ENCODE data around the gene SPATA31D4. TPM values are rescaled to one million over a fixed set of nuclear protein-coding genes. Genes with fewer than 3 reads are reported as not detected.
"Not testable (repeated sequence)": the region's sequence is repeated elsewhere in the genome, so short reads cannot be mapped to it uniquely, and the experiment has no call there.

Gene SPATA31D4
- total and polyA plus RNA-seq, 8 donors, result not detected

- Histone ChIP-seq H3K4me3 (no peak overlapping the region), H3K27ac (no peak overlapping the region), H3K4me1 (no peaks in the 10 kb centered on the region), H3K36me3 (no peaks in the 10 kb centered on the region), H3K9me3 (no peaks in the 10 kb centered on the region), H3K27me3 (no peaks in the 10 kb centered on the region)
- no peak for TF ChIP-seq EP300 (IDR thresholded peaks at IDR 0.05)
- TF ChIP-seq CTCF (IDR thresholded peaks at IDR 0.05), result no peak
- TF ChIP-seq POLR2AphosphoS5 (IDR thresholded peaks at IDR 0.05), result no peak
- no peak for TF ChIP-seq POLR2A (IDR thresholded peaks at IDR 0.05)
- intact Hi-C loops (cut with DNase I; ENCODE audit: low total_unique reads), result no loop called here
- DNase-seq, result no peak
- WGBS, 5 donors, result 60 to 77% (median 71%) methylated on average over 3 of the region's 3 CpGs
Observed at GRCh38 chr9:81906671-81907070, 21.6 kb upstream of the SPATA31D4 start.

- no peak for DNase-seq
- WGBS, 5 donors, result 83 to 91% (median 88%) methylated on average over 6 of the region's 6 CpGs
- H3K27me3 ChIP-seq, result no peaks in the 10 kb centered on the region
- no peak overlapping the region for H3K27ac ChIP-seq
- no peaks in the 10 kb centered on the region for H3K36me3 ChIP-seq
- H3K4me3 ChIP-seq, result no peak overlapping the region
- intact Hi-C loops (cut with DNase I; ENCODE audit: low total_unique reads), result no loop called here
- H3K4me1 ChIP-seq, result no peaks in the 10 kb centered on the region
- H3K9me3 ChIP-seq, result no peaks in the 10 kb centered on the region
- TF ChIP-seq POLR2AphosphoS5 (IDR thresholded peaks at IDR 0.05) (no peak), CTCF (IDR thresholded peaks at IDR 0.05) (no peak), POLR2A (IDR thresholded peaks at IDR 0.05) (no peak), EP300 (IDR thresholded peaks at IDR 0.05) (no peak)
Observed at GRCh38 chr9:81912135-81912534, 16.1 kb upstream of the SPATA31D4 start.

- no peak for DNase-seq
- Histone ChIP-seq H3K27me3 (no peaks in the 10 kb centered on the region), H3K4me3 (no peak overlapping the region), H3K27ac (no peak overlapping the region), H3K9me3 (no peaks in the 10 kb centered on the region), H3K36me3 (no peaks in the 10 kb centered on the region), H3K4me1 (no peaks in the 10 kb centered on the region)
- intact Hi-C loops (cut with DNase I; ENCODE audit: low total_unique reads), result no loop called here
- TF ChIP-seq EP300 (IDR thresholded peaks at IDR 0.05), result no peak
- 78 to 84% (median 82%) methylated on average over 5 of the region's 5 CpGs for WGBS, 5 donors
Observed at GRCh38 chr9:81915801-81916505, 12.3 kb upstream of the SPATA31D4 start.

GRCh38 chr9:81918507-81918906 lies 9.7 kb upstream of the SPATA31D4 start:
- H3K4me3 ChIP-seq; H3K4me1 ChIP-seq; H3K9me3 ChIP-seq; H3K27ac ChIP-seq; intact Hi-C loops (cut with DNase I; ENCODE audit: low total_unique reads); H3K36me3 ChIP-seq; DNase-seq; H3K27me3 ChIP-seq: not testable (repeated sequence)
- WGBS, 5 donors, result 27 to 67% (median 53%) methylated on average over 1 of the region's 3 CpGs

- H3K27me3 ChIP-seq; H3K36me3 ChIP-seq; H3K9me3 ChIP-seq; intact Hi-C loops (cut with DNase I; ENCODE audit: low total_unique reads); DNase-seq; H3K27ac ChIP-seq; H3K4me1 ChIP-seq; H3K4me3 ChIP-seq: not testable (repeated sequence)
- WGBS, 5 donors, result no CpG with 5 or more reads among the region's 6 CpGs
Observed at GRCh38 chr9:81930147-81930546, 1.9 kb downstream of the SPATA31D4 start.

GRCh38 chr9:81933547-81933946 lies 5.3 kb downstream of the SPATA31D4 start:
- H3K4me1 ChIP-seq; H3K36me3 ChIP-seq; DNase-seq; intact Hi-C loops (cut with DNase I; ENCODE audit: low total_unique reads); H3K4me3 ChIP-seq; H3K27ac ChIP-seq; H3K9me3 ChIP-seq; H3K27me3 ChIP-seq: not testable (repeated sequence)
- WGBS, 5 donors, result no CpG with 5 or more reads among the region's 3 CpGs

GRCh38 chr9:81943393-81943792 lies 15.2 kb downstream of the SPATA31D4 start, which contains the start of gene SPATA31D3:
SPATA31D3 (plus strand) TSS chr9:81943500; CDS start chr9:81943586, 86 bp downstream.
- intact Hi-C loops (cut with DNase I; ENCODE audit: low total_unique reads); H3K4me1 ChIP-seq: not testable (repeated sequence)

GRCh38 chr9:81948650-81949049 lies 20.4 kb downstream of the SPATA31D4 start:
- H3K27ac ChIP-seq; DNase-seq; H3K4me3 ChIP-seq; intact Hi-C loops (cut with DNase I; ENCODE audit: low total_unique reads); H3K4me1 ChIP-seq; H3K36me3 ChIP-seq; H3K27me3 ChIP-seq; H3K9me3 ChIP-seq: not testable (repeated sequence)
- WGBS, 5 donors, result 40 to 86% (median 60%) methylated on average over 1 of the region's 3 CpGs; no CpG with 5 or more reads in 2 of the 5 donors

More at GRCh38 chr9:81943393-81943792, 15.2 kb downstream of the SPATA31D4 start, which contains the start of gene SPATA31D3:
- no CpG with 5 or more reads among the region's 2 CpGs for WGBS, 5 donors
- not testable (repeated sequence) for H3K27ac ChIP-seq, DNase-seq, H3K36me3 ChIP-seq, H3K27me3 ChIP-seq, H3K9me3 ChIP-seq, H3K4me3 ChIP-seq
